RWPE1 (cell line): Measurements from ENCODE around the gene CEP128.

Experiments
- CTCF ChIA-PET: fragments of 350-600 bp; sonication (Branson Sonifier 250); formaldehyde crosslinking; extraction: SDS; loops from one replicate; lab custom pipeline; 2021; lab: Yijun Ruan, JAX
- POLR2A ChIA-PET: fragments of 400-600 bp; formaldehyde crosslinking; extraction: SDS; loops from one replicate; lab custom pipeline; 2020; ENCODE audit warnings: antibody characterized with exemption; ENCODE audit not compliant: low non-redundant PET; lab: Yijun Ruan, JAX
- DNase-seq: peaks from one replicate; pipeline ENCODE4 v3.0.0; 2012; ENCODE audit warnings: low spot score
- H3K27ac ChIP-seq: fragments of 450-650 bp; 2 replicates; pipeline ENCODE4 v1.5.1; 2017
- TF ChIP-seq, protein P1 (sequence below): fragments of 450-650 bp; conservative IDR thresholded peaks from 2 replicates; pipeline ENCODE4 v1.5.1; 2017; ENCODE audit warnings: low read depth, mild to moderate bottlenecking

Gene CEP128

DNA sequence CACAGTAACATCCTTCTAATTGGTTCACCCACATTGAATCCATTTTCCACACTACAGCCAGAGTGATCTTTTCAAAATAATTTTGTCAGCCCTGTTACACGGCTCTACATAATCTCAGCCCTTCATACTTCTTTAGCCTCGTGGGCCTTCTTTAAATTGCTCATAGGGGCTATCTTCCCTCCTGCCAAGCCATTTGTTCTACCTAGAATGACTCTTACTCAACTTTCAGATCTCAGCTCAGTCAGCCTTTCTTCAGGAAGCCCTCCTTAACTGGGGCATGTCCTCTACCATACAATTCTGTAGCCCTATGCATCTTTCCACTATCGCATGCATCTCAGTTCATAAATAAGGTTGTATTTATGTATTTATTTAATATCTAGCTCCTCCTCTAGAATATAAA, 39.7 kb downstream of the CEP128 start:
- TF ChIP-seq, protein P1, sequence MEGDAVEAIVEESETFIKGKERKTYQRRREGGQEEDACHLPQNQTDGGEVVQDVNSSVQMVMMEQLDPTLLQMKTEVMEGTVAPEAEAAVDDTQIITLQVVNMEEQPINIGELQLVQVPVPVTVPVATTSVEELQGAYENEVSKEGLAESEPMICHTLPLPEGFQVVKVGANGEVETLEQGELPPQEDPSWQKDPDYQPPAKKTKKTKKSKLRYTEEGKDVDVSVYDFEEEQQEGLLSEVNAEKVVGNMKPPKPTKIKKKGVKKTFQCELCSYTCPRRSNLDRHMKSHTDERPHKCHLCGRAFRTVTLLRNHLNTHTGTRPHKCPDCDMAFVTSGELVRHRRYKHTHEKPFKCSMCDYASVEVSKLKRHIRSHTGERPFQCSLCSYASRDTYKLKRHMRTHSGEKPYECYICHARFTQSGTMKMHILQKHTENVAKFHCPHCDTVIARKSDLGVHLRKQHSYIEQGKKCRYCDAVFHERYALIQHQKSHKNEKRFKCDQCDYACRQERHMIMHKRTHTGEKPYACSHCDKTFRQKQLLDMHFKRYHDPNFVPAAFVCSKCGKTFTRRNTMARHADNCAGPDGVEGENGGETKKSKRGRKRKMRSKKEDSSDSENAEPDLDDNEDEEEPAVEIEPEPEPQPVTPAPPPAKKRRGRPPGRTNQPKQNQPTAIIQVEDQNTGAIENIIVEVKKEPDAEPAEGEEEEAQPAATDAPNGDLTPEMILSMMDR: no peak
- CTCF ChIA-PET: no interaction called here
- POLR2A ChIA-PET: no interaction called here
- no peak overlapping the region for H3K27ac ChIP-seq
- DNase-seq: no peak

DNA sequence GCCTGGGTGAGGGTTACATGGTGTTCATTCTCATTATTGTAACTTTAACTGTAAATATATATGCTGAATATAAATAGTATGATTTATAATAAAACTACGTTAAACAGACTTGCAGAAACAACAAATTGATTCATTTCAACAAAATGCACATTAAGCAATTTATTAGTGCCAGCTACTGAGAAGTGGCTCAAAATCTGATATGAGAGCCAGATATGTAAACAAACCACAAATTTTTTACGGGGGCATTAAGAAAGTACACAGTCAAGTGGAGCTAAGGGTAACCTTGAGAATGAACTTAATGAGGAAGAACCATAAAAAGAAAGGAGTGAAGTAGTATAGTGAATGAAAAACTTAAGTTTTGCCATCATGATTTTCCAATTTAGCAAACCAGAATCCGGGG, 40.3 kb downstream of the CEP128 start:
- no peak overlapping the region for H3K27ac ChIP-seq
- CTCF ChIA-PET: no interaction called here
- DNase-seq: no peak
- POLR2A ChIA-PET: no interaction called here
- TF ChIP-seq, protein P1: no peak

DNA sequence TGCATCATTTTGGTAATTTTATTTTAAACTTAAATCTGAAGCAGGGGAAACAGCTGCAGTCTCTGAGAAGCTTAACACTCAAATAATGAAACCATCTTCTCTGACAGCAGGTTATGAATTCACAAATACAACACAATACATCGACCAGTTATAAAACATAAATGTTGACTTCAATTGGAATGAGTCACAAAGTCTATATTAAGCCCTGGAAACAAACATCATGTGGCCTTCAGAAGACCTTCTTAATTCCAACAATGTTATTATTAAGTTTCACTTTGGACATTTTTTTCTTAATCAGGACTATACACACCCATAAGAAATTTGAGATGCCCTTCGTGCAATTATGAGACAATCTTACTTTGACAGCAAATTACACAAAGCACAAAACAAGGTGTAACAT, 68.9 kb downstream of the CEP128 start:
- no peak overlapping the region for H3K27ac ChIP-seq
- DNase-seq: no peak
- ChIA-PET CTCF (interaction anchor here (0.8 kb wide), 1 partner anchor 927 kb away, joined by 3 read pairs; no protein-coding TSS in a partner anchor), POLR2A (no interaction called here)
- TF ChIP-seq, protein P1: no peak

DNA sequence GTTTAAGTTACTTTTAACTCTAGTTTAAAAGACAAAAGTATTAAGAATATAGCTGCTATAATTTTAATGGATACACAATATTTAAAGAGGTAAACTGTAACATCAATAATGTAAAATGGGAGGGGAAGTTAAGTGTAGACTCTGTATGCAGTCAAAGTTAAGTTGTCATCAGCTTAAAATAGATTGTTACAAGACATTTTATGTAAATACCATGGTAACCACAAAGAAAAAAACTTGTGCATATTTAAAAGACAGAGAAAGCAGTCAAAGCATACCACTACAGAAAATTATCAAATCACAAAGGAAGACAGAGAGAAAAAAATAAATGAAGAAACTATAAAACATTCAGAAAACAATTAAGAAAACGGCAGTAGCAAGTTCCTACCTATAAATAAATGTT, 73.3 kb downstream of the CEP128 start:
- POLR2A ChIA-PET: no interaction called here
- CTCF ChIA-PET: interaction anchor here (0.7 to 0.8 kb wide), 2 partner anchors 12 to 32 kb away, joined by 3 read pairs; no protein-coding TSS in a partner anchor
- DNase-seq: no peak
- H3K27ac ChIP-seq: no peak overlapping the region
- TF ChIP-seq, protein P1: no peak

DNA sequence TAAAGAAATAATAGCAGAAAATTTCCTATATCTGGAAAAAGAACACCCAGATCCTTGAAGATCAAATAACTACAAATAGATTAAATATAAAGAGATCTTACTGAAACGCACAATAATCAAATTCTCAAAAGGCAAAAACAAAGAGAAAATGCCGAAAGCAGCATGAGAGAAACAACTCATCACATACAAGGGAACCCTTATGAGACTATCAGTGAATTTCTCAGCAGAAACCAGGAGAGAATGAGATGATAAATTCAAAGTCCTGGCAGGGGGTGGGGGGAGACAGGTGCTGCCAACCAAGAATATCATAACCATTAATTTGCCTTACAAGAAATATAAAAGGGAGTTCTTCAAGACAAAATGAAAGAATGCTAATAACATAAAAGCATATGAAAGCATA, 73.7 kb downstream of the CEP128 start:
- TF ChIP-seq, protein P1: no peak
- H3K27ac ChIP-seq: no peak overlapping the region
- no peak for DNase-seq
- ChIA-PET POLR2A (no interaction called here), CTCF (no interaction called here)

DNA sequence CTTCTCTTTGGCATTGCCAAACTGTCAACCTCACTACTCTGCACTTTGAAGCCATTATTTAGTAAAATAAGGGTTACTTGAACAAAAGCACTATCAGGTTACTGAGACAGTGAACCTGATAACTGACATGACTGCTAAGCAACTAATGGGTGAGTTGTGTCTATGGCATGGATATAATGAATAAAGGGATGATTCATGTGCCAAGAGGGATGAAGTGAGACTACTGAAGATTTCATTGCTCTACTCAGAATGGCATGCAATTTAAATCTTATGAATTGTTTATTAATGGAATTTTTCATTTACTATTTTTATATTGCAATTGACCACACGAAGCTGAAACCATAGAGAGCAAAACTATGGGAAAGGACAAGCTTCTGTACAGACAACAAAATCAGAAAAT, 74.4 kb downstream of the CEP128 start:
- DNase-seq: no peak
- ChIA-PET POLR2A (no interaction called here), CTCF (no interaction called here)
- TF ChIP-seq, protein P1: no peak
- no peak overlapping the region for H3K27ac ChIP-seq
